OCI-M1 (cell line): ENCODE results near the gene PADI3.

ENCODE experiments used
- DNase-seq: peaks from one replicate; lab custom pipeline; 2025; lab: John Stamatoyannopoulos, UW

Gene PADI3

GRCh38 chr1:17274186-17275170 is 25.6 kb downstream of the PADI3 start:
- DNase-seq, result peak; percentile 71

GRCh38 chr1:17276568-17276967 is 27.7 kb downstream of the PADI3 start:
- peak; percentile 45 for DNase-seq

GRCh38 chr1:17277511-17278159 is 28.7 kb downstream of the PADI3 start:
- no peak for DNase-seq

GRCh38 chr1:17278996-17279830 is 30.3 kb downstream of the PADI3 start:
- DNase-seq, result no peak

GRCh38 chr1:17280436-17280835 is 31.5 kb downstream of the PADI3 start:
- no peak for DNase-seq

GRCh38 chr1:17280894-17281293 is 32.0 kb downstream of the PADI3 start:
- no peak for DNase-seq

- DNase-seq, result peak; percentile 3
These were observed 32.9 kb downstream of the PADI3 start for GRCh38 chr1:17281775-17282181.

- DNase-seq, result no peak
These were observed 33.9 kb downstream of the PADI3 start for GRCh38 chr1:17282836-17283235.

- DNase-seq, result no peak
These were observed 37.7 kb downstream of the PADI3 start for GRCh38 chr1:17286646-17287045.

- no peak for DNase-seq
These were observed 38.4 kb downstream of the PADI3 start for GRCh38 chr1:17287130-17287776.

- no peak for DNase-seq
These were observed 40.8 kb downstream of the PADI3 start for GRCh38 chr1:17289721-17290120.

GRCh38 chr1:17290553-17290952 is 41.7 kb downstream of the PADI3 start:
- no peak for DNase-seq

GRCh38 chr1:17292299-17293160 is 43.6 kb downstream of the PADI3 start:
- no peak for DNase-seq

- no peak for DNase-seq
These were observed 45.0 kb downstream of the PADI3 start for GRCh38 chr1:17293681-17294425.

GRCh38 chr1:17295292-17295691 is 46.4 kb downstream of the PADI3 start:
- DNase-seq, result no peak

- DNase-seq, result no peak
These were observed 47.2 kb downstream of the PADI3 start for GRCh38 chr1:17296086-17296485.

- DNase-seq, result no peak
These were observed 49.1 kb downstream of the PADI3 start for GRCh38 chr1:17297991-17298390.

- peak; percentile 21 for DNase-seq
These were observed 52.9 kb downstream of the PADI3 start for GRCh38 chr1:17301767-17302166.

GRCh38 chr1:17304151-17304825 is 55.4 kb downstream of the PADI3 start:
- DNase-seq, result no peak

GRCh38 chr1:17304826-17305175 is 55.9 kb downstream of the PADI3 start:
- no peak for DNase-seq
